ENCODE data around the gene LRRC47.

LRRC47 gene

GRCh38 chr1:3731583-3732433 lies 64.5 kb downstream of the LRRC47 start:
- TF ChIP-seq CTCF (IDR thresholded peaks at IDR 0.05; ENCODE audit: insufficient read depth, low read length) (no peak), SPI1 (IDR thresholded peaks at IDR 0.05; ENCODE audit: borderline replicate concordance, low read depth) (no peak), REST (IDR thresholded peaks at IDR 0.05; ENCODE audit: insufficient replicate concordance, low read depth) (no peak), GABPA (IDR thresholded peaks at IDR 0.05; ENCODE audit: low read depth) (no peak), POLR2AphosphoS5 (IDR thresholded peaks at IDR 0.05; ENCODE audit: low read depth) (no peak)
- Histone ChIP-seq H3K27ac (replicated peaks) (no peak overlapping the region), H3K4me3 (replicated peaks; ENCODE audit: insufficient read depth, low read length) (no peak overlapping the region), H3K27me3 (ENCODE audit: insufficient read depth, poor library complexity, severe bottlenecking) (peaks cover 18% of the 10 kb centered on the region)
- no peak for DNase-seq (ENCODE audit: low read depth in 1 of 2, low spot score in 1 of 2)

GRCh38 chr1:3730543-3731247 lies 65.6 kb downstream of the LRRC47 start:
- Histone ChIP-seq H3K4me3 (replicated peaks; ENCODE audit: insufficient read depth, low read length) (no peak overlapping the region), H3K27ac (replicated peaks) (no peak overlapping the region), H3K27me3 (ENCODE audit: insufficient read depth, poor library complexity, severe bottlenecking) (peaks cover 18% of the 10 kb centered on the region)
- TF ChIP-seq GABPA (IDR thresholded peaks at IDR 0.05; ENCODE audit: low read depth) = no peak
- TF ChIP-seq CTCF (IDR thresholded peaks at IDR 0.05; ENCODE audit: insufficient read depth, low read length) = no peak
- no peak for TF ChIP-seq POLR2AphosphoS5 (IDR thresholded peaks at IDR 0.05; ENCODE audit: low read depth)
- TF ChIP-seq REST (IDR thresholded peaks at IDR 0.05; ENCODE audit: insufficient replicate concordance, low read depth) = no peak
- no peak for TF ChIP-seq SPI1 (IDR thresholded peaks at IDR 0.05; ENCODE audit: borderline replicate concordance, low read depth)
- no peak for DNase-seq (ENCODE audit: low read depth in 1 of 2, low spot score in 1 of 2)

- H3K27ac ChIP-seq (replicated peaks) = no peak overlapping the region
- H3K4me3 ChIP-seq (replicated peaks; ENCODE audit: insufficient read depth, low read length) = no peak overlapping the region
- TF ChIP-seq REST (IDR thresholded peaks at IDR 0.05; ENCODE audit: insufficient replicate concordance, low read depth) (no peak), GABPA (IDR thresholded peaks at IDR 0.05; ENCODE audit: low read depth) (no peak), CTCF (IDR thresholded peaks at IDR 0.05; ENCODE audit: insufficient read depth, low read length) (no peak), POLR2AphosphoS5 (IDR thresholded peaks at IDR 0.05; ENCODE audit: low read depth) (no peak), SPI1 (IDR thresholded peaks at IDR 0.05; ENCODE audit: borderline replicate concordance, low read depth) (no peak)
- H3K27me3 ChIP-seq (ENCODE audit: insufficient read depth, poor library complexity, severe bottlenecking) = peaks cover 18% of the 10 kb centered on the region
- no peak for DNase-seq (ENCODE audit: low read depth in 1 of 2, low spot score in 1 of 2)
Observed at GRCh38 chr1:3729594-3730542, 66.4 kb downstream of the LRRC47 start.

Measured in HL-60 (cell line).